ENCODE measurements around the gene ST3GAL3.

ST3GAL3 gene

GRCh38 chr1:43947061-43947873 lies 239.9 kb downstream of the ST3GAL3 start:
- no peak for DNase-seq

- no peak for DNase-seq
These were observed 240.6 kb downstream of the ST3GAL3 start for GRCh38 chr1:43947874-43948437.

- no peak for DNase-seq
These were observed 242.3 kb downstream of the ST3GAL3 start for GRCh38 chr1:43949678-43950077.

GRCh38 chr1:43951021-43951985 lies 244.0 kb downstream of the ST3GAL3 start:
- no peak for DNase-seq

- DNase-seq: no peak
These were observed 245.5 kb downstream of the ST3GAL3 start for GRCh38 chr1:43952731-43953346.

- no peak for DNase-seq
These were observed 246.0 kb downstream of the ST3GAL3 start for GRCh38 chr1:43953361-43953760.

- DNase-seq: no peak
These were observed 246.7 kb downstream of the ST3GAL3 start for GRCh38 chr1:43954036-43954435.

GRCh38 chr1:43956234-43956633 lies 248.9 kb downstream of the ST3GAL3 start:
- DNase-seq: no peak

GRCh38 chr1:43957407-43958040 lies 250.2 kb downstream of the ST3GAL3 start:
- no peak for DNase-seq

GRCh38 chr1:43958351-43959255 lies 251.3 kb downstream of the ST3GAL3 start:
- DNase-seq: no peak

- DNase-seq: no peak
These were observed 253.5 kb downstream of the ST3GAL3 start for GRCh38 chr1:43960798-43961197.

- no peak for DNase-seq
These were observed 254.4 kb downstream of the ST3GAL3 start for GRCh38 chr1:43961692-43962091.

GRCh38 chr1:43962324-43962723 lies 255.0 kb downstream of the ST3GAL3 start:
- DNase-seq: no peak

- DNase-seq: no peak
These were observed 255.7 kb downstream of the ST3GAL3 start for GRCh38 chr1:43963006-43963405.

GRCh38 chr1:43963890-43964289 lies 256.6 kb downstream of the ST3GAL3 start:
- no peak for DNase-seq

- no peak for DNase-seq
These were observed 258.0 kb downstream of the ST3GAL3 start for GRCh38 chr1:43965316-43965715.

GRCh38 chr1:43968348-43968948 lies 261.1 kb downstream of the ST3GAL3 start:
- peak in 1 of 2 experiments; percentile 32 for DNase-seq

GRCh38 chr1:43969416-43969745 lies 262.0 kb downstream of the ST3GAL3 start:
- no peak for DNase-seq

GRCh38 chr1:43969746-43970466 lies 262.6 kb downstream of the ST3GAL3 start, which contains the start of gene DPH2:
Gene DPH2, plus strand, starts transcription at chr1:43970010. Its CDS starts 166 bp downstream, at chr1:43970176.
- DNase-seq: peak; percentile 97 to 98

GRCh38 chr1:43970502-43970901 lies 263.2 kb downstream of the ST3GAL3 start:
- no peak for DNase-seq

Data from activated CD4-positive, alpha-beta T cell treated with anti-CD3 and anti-CD28 coated beads, Interleukin-2, amount 50 U/mL, for 48 hours (primary cell).